ENCODE results near the gene ZNF569.
"Not testable (repeated sequence)": the region's sequence is repeated elsewhere in the genome, so short reads cannot be mapped to it uniquely, and the experiment has no call there.

The ZNF569 gene

GRCh38 chr19:37413313-37414084, 53.7 kb downstream of the ZNF569 start:
- TF ChIP-seq EZH2 (IDR thresholded peaks at IDR 0.05; ENCODE audit: borderline replicate concordance, low read depth, low read length, severe bottlenecking) (no peak), CTCF (IDR thresholded peaks at IDR 0.05; ENCODE audit: borderline replicate concordance, extremely low read depth, low read length, poor library complexity, severe bottlenecking) (no peak)
- DNase-seq (no peak), ATAC-seq (ENCODE audit: insufficient read depth, low read depth) (no peak)
- Histone ChIP-seq H3K79me2 (ENCODE audit: insufficient read depth, low read length) (no peaks in the 10 kb centered on the region), H3K9ac (ENCODE audit: low read depth, low read length) (no peak overlapping the region), H3K27me3 (ENCODE audit: insufficient read depth, low read length, poor library complexity) (no peaks in the 10 kb centered on the region), H3K4me3 (ENCODE audit: low read depth in 1 of 2, low read length in 2 of 2) (no peak overlapping the region), H3K4me2 (ENCODE audit: insufficient read depth, low read length) (no peak overlapping the region), H4K20me1 (ENCODE audit: insufficient read depth, low read length) (no peaks in the 10 kb centered on the region), H3K9me3 (ENCODE audit: insufficient read depth, low read length, severe bottlenecking) (peaks cover 59% of the 10 kb centered on the region), H3K36me3 (ENCODE audit: insufficient read depth, low read length) (peaks cover 52% of the 10 kb centered on the region), H3K4me1 (ENCODE audit: insufficient read depth, low read length) (no peaks in the 10 kb centered on the region), H3K27ac (ENCODE audit: low read length) (no peak overlapping the region), H2AFZ (ENCODE audit: low read depth, low read length) (no peak overlapping the region)

GRCh38 chr19:37412700-37413099, 54.5 kb downstream of the ZNF569 start:
- H3K27me3 ChIP-seq (ENCODE audit: insufficient read depth, low read length, poor library complexity) = no peaks in the 10 kb centered on the region
- ATAC-seq (ENCODE audit: insufficient read depth, low read depth) = no peak
- peaks cover 46% of the 10 kb centered on the region for H3K36me3 ChIP-seq (ENCODE audit: insufficient read depth, low read length)
- no peak for DNase-seq
- no peak overlapping the region for H2AFZ ChIP-seq (ENCODE audit: low read depth, low read length)
- H3K79me2 ChIP-seq (ENCODE audit: insufficient read depth, low read length) = no peaks in the 10 kb centered on the region
- H3K4me2 ChIP-seq (ENCODE audit: insufficient read depth, low read length) = no peak overlapping the region
- no peak overlapping the region for H3K27ac ChIP-seq (ENCODE audit: low read length)
- H4K20me1 ChIP-seq (ENCODE audit: insufficient read depth, low read length) = no peaks in the 10 kb centered on the region
- peaks cover 58% of the 10 kb centered on the region for H3K9me3 ChIP-seq (ENCODE audit: insufficient read depth, low read length, severe bottlenecking)
- no peak overlapping the region for H3K9ac ChIP-seq (ENCODE audit: low read depth, low read length)
- TF ChIP-seq CTCF (IDR thresholded peaks at IDR 0.05; ENCODE audit: borderline replicate concordance, extremely low read depth, low read length, poor library complexity, severe bottlenecking) = no peak
- no peak for TF ChIP-seq EZH2 (IDR thresholded peaks at IDR 0.05; ENCODE audit: borderline replicate concordance, low read depth, low read length, severe bottlenecking)
- no peak overlapping the region for H3K4me3 ChIP-seq (ENCODE audit: low read depth in 1 of 2, low read length in 2 of 2)
- H3K4me1 ChIP-seq (ENCODE audit: insufficient read depth, low read length) = no peaks in the 10 kb centered on the region

- not testable (repeated sequence) for H3K4me3 ChIP-seq (ENCODE audit: low read depth in 1 of 2, low read length in 2 of 2); H4K20me1 ChIP-seq (ENCODE audit: insufficient read depth, low read length); ATAC-seq (ENCODE audit: insufficient read depth, low read depth); H3K9ac ChIP-seq (ENCODE audit: low read depth, low read length); H3K27ac ChIP-seq (ENCODE audit: low read length); H2AFZ ChIP-seq (ENCODE audit: low read depth, low read length); H3K36me3 ChIP-seq (ENCODE audit: insufficient read depth, low read length); H3K4me2 ChIP-seq (ENCODE audit: insufficient read depth, low read length); H3K79me2 ChIP-seq (ENCODE audit: insufficient read depth, low read length); DNase-seq; H3K4me1 ChIP-seq (ENCODE audit: insufficient read depth, low read length); H3K27me3 ChIP-seq (ENCODE audit: insufficient read depth, low read length, poor library complexity)
- H3K9me3 ChIP-seq (ENCODE audit: insufficient read depth, low read length, severe bottlenecking) = peaks cover 34% of the 10 kb centered on the region
Measured at GRCh38 chr19:37406140-37406846, 61.0 kb downstream of the ZNF569 start.

GRCh38 chr19:37403403-37403802, 63.8 kb downstream of the ZNF569 start:
- DNase-seq = no peak
- no peak for ATAC-seq (ENCODE audit: insufficient read depth, low read depth)
- Histone ChIP-seq H4K20me1 (ENCODE audit: insufficient read depth, low read length) (no peaks in the 10 kb centered on the region), H3K9me3 (ENCODE audit: insufficient read depth, low read length, severe bottlenecking) (peaks cover 31% of the 10 kb centered on the region), H3K36me3 (ENCODE audit: insufficient read depth, low read length) (no peaks in the 10 kb centered on the region), H3K27ac (ENCODE audit: low read length) (no peak overlapping the region), H3K4me3 (ENCODE audit: low read depth in 1 of 2, low read length in 2 of 2) (no peak overlapping the region), H3K79me2 (ENCODE audit: insufficient read depth, low read length) (no peaks in the 10 kb centered on the region), H3K9ac (ENCODE audit: low read depth, low read length) (no peak overlapping the region), H3K4me1 (ENCODE audit: insufficient read depth, low read length) (no peaks in the 10 kb centered on the region), H2AFZ (ENCODE audit: low read depth, low read length) (no peak overlapping the region), H3K27me3 (ENCODE audit: insufficient read depth, low read length, poor library complexity) (no peaks in the 10 kb centered on the region), H3K4me2 (ENCODE audit: insufficient read depth, low read length) (no peak overlapping the region)
- TF ChIP-seq EZH2 (IDR thresholded peaks at IDR 0.05; ENCODE audit: borderline replicate concordance, low read depth, low read length, severe bottlenecking) (no peak), CTCF (IDR thresholded peaks at IDR 0.05; ENCODE audit: borderline replicate concordance, extremely low read depth, low read length, poor library complexity, severe bottlenecking) (no peak)
